ENCODE results near the gene F13A1.

F13A1 gene

DNA sequence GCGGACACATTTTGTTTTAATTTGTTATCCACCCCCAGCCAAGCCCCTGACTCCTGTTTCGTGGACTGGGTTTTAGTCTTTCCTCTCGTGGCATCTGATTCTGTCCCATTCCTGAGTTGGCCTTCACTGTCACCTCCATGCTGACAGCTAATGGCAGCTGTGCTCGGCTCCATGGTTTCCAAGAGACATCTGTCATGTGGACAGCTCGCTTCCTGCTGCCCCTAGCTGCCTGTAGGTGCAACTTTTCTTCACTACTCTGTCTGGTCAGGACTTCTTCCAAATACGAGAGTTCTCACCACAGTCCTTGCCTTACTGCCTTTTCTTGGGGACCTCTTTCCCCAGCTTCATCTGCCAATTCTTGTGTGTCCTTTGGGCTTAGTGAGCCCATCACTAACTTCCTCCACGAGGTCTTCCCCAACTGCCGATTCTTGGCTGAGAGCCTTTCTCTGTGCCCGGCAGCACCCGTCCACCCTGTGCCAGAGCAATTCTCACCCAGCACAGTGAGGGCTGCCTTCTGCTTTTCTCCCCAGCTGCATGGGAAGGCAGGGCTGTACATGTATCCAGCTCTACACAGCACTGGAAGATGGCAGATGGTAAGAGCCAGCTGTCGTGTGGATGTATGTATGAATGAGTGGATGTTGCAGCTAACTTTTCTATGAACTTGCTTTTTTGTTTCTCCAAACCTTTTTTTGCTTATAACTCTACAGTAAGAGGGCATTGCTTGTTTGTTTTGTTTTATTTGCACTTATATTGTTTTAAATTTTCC lies 140.4 kb downstream of the F13A1 start:
- H3K27ac ChIP-seq (ENCODE audit: extremely low read depth, low read depth, low read length), result no peak overlapping the region
- ChIA-PET CTCF (no interaction called here), POLR2A (no interaction called here)
- no peaks in the 10 kb centered on the region for H3K9me3 ChIP-seq (ENCODE audit: control insufficient read depth, insufficient read depth, low read depth, low read length)
- TF ChIP-seq ZBTB8A (tag by site-specific recombination; IDR thresholded peaks at IDR 0.05) (no peak), ZNF416 (tag by site-specific recombination; IDR thresholded peaks at IDR 0.05) (no peak), ZBTB20 (tag by site-specific recombination; IDR thresholded peaks at IDR 0.05) (no peak), ZNF239 (tag by site-specific recombination; IDR thresholded peaks at IDR 0.05) (no peak), ZNF155 (tag by site-specific recombination; IDR thresholded peaks at IDR 0.05) (no peak), ZNF777 (tag by site-specific recombination; IDR thresholded peaks at IDR 0.05; ENCODE audit: borderline replicate concordance) (no peak), KLF10 (tag by site-specific recombination; IDR thresholded peaks at IDR 0.05) (no peak), ZBTB21 (tag by site-specific recombination; IDR thresholded peaks at IDR 0.05) (no peak), ZNF76 (tag by site-specific recombination; IDR thresholded peaks at IDR 0.05; ENCODE audit: borderline replicate concordance, low read depth) (no peak), SP2 (tag by site-specific recombination; IDR thresholded peaks at IDR 0.05) (no peak)
- TF ChIP-seq, protein P1, sequence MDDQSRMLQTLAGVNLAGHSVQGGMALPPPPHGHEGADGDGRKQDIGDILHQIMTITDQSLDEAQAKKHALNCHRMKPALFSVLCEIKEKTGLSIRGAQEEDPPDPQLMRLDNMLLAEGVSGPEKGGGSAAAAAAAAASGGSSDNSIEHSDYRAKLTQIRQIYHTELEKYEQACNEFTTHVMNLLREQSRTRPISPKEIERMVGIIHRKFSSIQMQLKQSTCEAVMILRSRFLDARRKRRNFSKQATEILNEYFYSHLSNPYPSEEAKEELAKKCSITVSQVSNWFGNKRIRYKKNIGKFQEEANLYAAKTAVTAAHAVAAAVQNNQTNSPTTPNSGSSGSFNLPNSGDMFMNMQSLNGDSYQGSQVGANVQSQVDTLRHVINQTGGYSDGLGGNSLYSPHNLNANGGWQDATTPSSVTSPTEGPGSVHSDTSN (CRISPR knock-in tag; IDR thresholded peaks at IDR 0.05), result no peak
- TF ChIP-seq, protein P2, sequence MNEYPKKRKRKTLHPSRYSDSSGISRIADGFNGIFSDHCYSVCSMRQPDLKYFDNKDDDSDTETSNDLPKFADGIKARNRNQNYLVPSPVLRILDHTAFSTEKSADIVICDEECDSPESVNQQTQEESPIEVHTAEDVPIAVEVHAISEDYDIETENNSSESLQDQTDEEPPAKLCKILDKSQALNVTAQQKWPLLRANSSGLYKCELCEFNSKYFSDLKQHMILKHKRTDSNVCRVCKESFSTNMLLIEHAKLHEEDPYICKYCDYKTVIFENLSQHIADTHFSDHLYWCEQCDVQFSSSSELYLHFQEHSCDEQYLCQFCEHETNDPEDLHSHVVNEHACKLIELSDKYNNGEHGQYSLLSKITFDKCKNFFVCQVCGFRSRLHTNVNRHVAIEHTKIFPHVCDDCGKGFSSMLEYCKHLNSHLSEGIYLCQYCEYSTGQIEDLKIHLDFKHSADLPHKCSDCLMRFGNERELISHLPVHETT (tag by site-specific recombination; IDR thresholded peaks at IDR 0.05), result no peak
- H3K4me3 ChIP-seq (ENCODE audit: low read depth, low read length), result no peak overlapping the region
- H3K36me3 ChIP-seq (ENCODE audit: control insufficient read depth in 2 of 2, insufficient read depth in 1 of 2, low read length in 2 of 2), result no peaks in the 10 kb centered on the region
- no peaks in the 10 kb centered on the region for H3K4me1 ChIP-seq (ENCODE audit: control insufficient read depth, insufficient read depth, low read length)

DNA sequence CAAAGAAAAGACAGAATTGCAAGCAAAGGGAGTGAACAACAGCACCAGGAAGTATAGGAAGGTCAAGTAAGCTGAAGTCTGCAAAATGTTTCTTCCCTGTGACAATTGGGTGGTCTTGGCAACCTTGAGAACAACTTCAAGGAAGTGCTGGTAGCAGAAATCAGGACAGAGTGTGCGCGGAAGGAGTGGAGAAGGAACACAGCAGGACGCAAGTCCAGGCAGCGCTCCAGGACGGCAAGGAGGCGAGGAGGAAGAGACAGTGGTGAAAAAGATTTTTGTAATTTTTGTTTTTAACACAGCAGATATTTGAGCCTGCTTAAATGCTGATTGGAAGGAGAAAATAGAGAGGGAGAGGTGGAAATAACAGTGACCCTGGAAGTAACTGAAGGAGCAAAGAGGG lies 141.7 kb downstream of the F13A1 start:
- H3K36me3 ChIP-seq (ENCODE audit: control insufficient read depth in 2 of 2, insufficient read depth in 1 of 2, low read length in 2 of 2), result no peaks in the 10 kb centered on the region
- no peaks in the 10 kb centered on the region for H3K4me1 ChIP-seq (ENCODE audit: control insufficient read depth, insufficient read depth, low read length)
- H3K4me3 ChIP-seq (ENCODE audit: low read depth, low read length), result no peak overlapping the region
- POLR2A ChIA-PET, result no interaction called here
- TF ChIP-seq ZNF837 (tag by site-specific recombination; IDR thresholded peaks at IDR 0.05), result no peak
- TF ChIP-seq ZNF221 (tag by site-specific recombination; IDR thresholded peaks at IDR 0.05; ENCODE audit: borderline replicate concordance), result no peak
- TF ChIP-seq, protein P3, sequence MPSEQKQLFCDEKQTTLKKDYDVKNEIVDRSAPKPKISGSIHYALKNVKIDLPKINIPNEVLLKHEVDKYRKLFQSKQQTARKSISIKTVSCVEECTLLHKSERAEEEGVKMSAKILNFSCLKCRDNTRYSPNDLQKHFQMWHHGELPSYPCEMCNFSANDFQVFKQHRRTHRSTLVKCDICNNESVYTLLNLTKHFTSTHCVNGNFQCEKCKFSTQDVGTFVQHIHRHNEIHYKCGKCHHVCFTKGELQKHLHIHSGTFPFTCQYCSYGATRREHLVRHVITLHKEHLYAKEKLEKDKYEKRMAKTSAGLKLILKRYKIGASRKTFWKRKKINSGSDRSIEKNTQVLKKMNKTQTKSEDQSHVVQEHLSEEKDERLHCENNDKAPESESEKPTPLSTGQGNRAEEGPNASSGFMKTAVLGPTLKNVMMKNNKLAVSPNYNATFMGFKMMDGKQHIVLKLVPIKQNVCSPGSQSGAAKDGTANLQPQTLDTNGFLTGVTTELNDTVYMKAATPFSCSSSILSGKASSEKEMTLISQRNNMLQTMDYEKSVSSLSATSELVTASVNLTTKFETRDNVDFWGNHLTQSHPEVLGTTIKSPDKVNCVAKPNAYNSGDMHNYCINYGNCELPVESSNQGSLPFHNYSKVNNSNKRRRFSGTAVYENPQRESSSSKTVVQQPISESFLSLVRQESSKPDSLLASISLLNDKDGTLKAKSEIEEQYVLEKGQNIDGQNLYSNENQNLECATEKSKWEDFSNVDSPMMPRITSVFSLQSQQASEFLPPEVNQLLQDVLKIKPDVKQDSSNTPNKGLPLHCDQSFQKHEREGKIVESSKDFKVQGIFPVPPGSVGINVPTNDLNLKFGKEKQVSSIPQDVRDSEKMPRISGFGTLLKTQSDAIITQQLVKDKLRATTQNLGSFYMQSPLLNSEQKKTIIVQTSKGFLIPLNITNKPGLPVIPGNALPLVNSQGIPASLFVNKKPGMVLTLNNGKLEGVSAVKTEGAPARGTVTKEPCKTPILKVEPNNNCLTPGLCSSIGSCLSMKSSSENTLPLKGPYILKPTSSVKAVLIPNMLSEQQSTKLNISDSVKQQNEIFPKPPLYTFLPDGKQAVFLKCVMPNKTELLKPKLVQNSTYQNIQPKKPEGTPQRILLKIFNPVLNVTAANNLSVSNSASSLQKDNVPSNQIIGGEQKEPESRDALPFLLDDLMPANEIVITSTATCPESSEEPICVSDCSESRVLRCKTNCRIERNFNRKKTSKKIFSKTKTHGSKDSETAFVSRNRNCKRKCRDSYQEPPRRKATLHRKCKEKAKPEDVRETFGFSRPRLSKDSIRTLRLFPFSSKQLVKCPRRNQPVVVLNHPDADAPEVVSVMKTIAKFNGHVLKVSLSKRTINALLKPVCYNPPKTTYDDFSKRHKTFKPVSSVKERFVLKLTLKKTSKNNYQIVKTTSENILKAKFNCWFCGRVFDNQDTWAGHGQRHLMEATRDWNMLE (tag by site-specific recombination; conservative IDR thresholded peaks at IDR 0.05; ENCODE audit: low read depth), result no peak
- TF ChIP-seq ZNF404 (tag by site-specific recombination; IDR thresholded peaks at IDR 0.05), result no peak
- CTCF ChIA-PET, result no interaction called here
- no peaks in the 10 kb centered on the region for H3K9me3 ChIP-seq (ENCODE audit: control insufficient read depth, insufficient read depth, low read depth, low read length)
- no peak overlapping the region for H3K27ac ChIP-seq (ENCODE audit: extremely low read depth, low read depth, low read length)
